MV-4-11 (cell line): ENCODE results near the gene DUSP5.

Experiments used
- DNase-seq: peaks from one replicate; lab custom pipeline; 2025; lab: John Stamatoyannopoulos, UW

The DUSP5 gene

DNA sequence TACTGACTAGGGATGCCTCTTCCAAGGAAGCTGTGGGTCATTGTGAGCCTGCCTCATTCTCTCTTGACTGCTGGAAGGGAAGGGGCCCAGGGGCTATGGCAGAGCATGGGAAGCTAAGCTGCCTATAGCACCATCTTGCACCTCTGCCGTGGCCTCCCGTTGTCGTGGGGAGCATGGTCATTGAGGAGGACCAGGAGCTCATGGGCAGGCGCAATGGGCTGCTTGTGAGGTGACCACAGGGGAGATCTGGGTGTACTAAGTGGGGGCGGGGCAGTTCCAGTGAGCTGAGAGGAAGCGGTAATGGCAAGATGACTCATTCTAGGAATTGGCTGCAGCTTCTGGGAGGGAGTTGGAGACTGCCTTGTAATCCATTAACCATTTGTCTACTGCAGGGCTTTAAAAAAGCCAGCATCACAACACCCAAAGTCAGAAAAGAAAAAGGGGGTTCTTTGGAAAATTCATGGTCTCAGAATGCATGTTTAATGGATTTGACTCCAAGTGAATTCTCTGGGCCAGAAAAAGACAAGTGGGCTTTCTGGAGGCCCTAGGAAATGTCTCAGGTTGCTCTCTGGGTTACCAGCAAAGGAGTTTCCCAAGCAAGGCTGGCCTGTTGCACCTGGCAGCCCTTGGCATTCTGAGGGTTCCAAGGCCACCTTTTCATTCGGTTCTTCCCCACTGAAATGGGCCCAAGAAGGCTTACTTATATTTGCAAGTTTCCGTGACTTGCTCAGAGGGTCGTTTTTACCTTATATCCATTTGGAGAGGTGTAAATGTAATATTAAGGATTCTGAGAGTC, 3.6 kb downstream of the DUSP5 start:
- DNase-seq, result peak; percentile 91

DNA sequence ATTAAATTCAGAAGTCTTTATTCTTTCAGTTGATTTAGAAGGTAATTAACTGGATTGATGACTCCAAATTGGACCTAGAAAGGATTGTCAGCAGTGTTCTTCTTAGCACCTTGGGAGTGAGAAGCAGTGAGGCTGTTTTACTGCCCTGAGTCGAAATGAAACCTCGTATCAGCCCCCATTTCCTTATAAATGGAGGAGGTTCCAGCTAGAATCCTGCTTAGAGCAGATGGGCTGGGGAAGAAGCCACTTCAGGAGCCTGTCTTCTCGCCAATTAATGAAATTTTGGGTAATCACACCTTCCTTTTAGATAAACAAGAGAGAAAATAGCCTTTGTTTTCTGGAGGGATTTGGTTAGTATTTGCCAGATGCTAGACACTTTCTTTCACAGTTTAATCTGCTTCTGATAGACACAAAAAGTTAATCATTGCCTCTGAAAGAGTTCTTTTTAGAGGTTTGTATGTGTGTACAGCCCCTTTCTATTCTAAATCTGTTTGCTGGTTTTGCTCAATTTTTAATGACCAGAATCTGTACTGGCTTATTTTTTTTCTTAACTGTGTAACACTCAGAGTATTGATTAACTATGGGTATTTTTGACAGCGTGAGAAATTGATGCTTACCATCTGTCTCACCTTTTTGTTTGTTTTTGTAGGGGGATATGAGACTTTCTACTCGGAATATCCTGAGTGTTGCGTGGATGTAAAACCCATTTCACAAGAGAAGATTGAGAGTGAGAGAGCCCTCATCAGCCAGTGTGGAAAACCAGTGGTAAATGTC, 4.6 kb downstream of the DUSP5 start:
- DNase-seq, result no peak

DNA sequence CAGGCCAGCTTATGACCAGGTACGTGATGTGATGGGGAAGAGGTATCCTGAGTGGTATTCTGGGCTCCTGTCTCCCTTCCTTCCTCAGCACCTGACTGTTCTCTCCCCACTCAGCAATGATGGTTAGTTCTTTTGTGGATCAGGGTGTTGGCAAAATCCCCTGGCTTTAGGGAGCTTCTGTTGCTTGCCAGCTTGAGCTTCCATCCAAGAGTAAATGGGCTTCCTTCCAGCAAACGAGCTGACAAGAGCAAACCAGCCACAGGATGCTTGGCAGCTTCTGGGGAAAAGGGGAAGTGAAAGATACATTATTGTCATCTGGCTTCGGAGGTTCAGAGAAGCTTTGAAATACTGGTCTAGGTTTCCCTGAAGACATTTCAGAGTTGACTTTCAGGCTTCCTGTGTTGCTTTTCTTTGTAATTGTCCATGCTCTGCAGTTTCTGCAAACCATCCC, 5.2 kb downstream of the DUSP5 start:
- DNase-seq, result peak; percentile 97

DNA sequence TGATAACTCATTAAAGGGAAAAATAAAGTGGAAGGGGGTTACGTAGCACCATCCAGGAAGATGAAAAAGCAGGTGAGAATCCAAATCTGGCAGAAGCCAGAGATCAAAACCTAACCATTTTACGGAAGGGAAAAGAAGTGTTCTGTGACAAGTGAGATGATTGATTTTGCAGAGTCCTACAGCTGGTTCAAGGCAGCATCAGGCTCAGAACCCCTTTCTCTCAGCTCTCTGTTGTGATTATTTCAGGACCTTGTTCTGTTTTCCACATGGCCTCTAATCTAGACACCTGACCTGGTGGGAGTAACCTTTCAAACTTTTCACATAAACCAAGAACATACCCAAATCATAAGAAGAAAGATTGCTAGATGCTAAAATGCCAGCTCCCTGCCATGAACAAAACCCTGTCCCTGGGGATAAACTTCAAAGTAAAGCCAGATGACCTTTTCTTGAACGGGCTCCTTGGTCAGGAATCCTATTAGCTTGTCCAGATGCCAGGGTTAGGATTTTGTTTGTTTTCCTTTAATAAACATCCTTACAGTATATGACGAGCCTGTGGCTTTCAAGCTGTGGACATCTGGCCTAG, 5.9 kb downstream of the DUSP5 start:
- no peak for DNase-seq

DNA sequence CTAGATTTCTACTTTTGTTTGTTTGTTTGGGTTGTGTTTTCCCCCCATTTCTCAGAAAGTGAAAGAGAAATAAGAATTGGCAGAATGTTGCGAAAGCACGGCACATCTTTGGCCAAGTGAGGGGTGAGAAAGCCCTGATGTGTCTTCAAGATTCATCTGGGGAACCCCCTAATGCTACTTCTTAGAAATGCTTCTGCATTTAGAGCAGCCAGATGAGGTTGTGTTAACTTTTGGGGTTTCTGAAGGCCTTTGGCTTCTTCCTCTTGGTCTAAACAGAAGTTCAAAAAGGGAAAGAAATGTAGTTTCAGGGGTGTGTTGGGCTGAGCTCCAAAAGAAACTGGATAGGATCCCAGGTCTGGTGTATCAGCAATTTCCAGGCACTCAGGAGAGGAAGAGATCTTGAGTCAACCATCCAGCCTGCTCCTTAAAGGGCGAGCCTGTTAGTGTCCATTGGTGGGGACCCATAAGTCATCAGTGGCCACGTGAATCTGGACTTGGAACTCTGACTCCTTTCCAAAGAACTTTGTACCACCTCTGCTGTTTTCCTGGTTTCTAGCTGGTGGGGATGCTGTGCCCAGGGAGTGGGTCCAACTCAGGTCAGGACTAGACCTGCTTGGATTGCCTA, 6.5 kb downstream of the DUSP5 start:
- peak; percentile 99 for DNase-seq

DNA sequence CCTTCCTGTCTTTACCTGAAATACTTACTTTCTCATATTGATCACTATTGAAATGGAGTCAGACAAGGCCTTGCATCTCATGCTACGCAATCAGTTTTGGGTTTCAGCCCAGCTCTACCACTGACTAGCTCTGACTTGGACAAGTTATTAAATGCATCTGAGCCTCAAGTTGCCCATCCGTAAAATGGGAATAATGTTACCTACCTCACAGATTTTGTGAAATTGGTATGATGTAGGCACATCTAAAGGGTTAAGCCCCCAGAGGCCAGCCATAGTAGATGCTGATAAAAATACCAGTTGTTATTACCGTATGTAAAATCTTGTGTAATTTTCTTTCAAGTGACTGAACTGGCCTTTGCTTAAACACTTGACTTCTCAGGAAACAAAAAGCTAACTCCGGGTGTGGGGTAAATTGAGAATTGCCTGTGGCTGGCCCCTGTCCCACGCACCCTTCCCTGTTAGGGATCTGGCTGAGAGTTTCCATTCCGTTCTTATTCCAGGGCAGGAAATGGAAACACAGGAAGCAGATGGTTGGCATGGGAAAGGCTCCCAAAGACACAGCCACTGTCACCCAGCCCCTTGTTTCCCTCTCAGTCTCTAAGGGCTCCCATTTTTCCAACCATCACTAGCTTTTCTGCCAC, 7.5 kb downstream of the DUSP5 start:
- DNase-seq, result no peak

DNA sequence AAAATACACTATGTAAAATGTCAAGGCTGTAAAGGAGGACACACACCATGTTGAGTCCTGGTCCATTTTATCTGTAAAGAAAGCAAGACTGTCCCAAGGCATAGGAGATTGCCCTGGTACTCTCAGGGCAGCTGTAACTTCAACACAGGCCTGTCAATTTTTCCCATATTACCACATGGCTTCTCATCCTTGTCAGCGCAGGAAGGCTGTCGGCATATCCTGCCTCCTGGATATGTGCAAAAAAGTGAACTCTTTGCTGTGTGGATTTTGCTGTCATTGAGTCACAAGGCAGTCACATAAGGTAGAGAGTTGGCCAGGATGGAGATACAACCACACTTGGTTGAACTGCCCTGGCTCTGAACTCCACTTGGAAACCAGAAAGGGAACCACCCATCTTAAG, 8.7 kb downstream of the DUSP5 start:
- no peak for DNase-seq

DNA sequence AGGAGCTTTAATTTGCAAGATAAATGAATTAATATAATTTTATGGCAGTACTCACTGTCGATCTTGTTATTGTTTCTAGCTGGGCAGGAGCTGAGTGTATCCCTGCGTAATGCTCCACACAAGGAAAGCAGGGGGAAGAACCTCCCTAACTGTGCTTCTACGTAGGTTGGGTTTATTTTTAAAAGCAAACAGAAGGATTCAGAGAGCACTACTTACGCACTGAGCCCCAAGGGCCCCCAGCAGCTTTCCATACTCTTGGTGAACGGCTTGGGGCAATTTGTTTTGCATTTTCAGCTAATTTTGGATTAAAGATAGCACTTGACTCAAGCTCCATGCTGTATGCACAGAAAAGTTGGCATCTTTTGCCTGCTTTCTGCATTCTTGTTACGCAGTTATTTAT, 9.6 kb downstream of the DUSP5 start:
- DNase-seq, result no peak

DNA sequence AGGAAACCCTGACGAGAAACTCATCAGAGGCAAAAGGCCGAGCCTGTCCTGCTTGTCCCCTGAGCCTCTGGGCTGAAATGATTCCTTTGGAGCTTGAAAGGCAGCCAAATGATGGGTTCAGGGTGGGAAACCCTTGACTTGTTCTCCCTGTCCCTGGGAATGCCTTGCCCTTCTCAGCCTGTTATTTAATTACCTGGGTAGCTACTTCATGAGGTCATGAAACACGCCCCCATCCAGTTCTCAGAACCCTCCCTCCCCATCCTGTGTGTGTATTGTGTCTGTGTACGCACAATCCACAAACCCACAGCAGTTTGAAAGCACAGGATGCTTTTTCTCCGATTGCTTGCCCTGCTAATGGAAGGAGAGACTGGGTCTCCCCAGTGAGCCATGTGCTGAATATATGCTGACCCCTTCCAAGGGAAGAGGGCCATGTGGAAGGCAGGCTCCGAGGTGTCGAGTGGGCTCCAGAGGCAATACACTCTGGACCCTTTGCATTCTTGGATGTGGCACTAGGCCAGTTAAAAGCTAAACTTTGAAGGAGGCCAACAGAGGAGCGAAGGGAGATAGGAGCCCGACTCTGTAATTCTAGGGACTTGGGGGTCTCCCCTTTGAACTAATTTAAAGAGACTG, 10.6 kb downstream of the DUSP5 start:
- no peak for DNase-seq

DNA sequence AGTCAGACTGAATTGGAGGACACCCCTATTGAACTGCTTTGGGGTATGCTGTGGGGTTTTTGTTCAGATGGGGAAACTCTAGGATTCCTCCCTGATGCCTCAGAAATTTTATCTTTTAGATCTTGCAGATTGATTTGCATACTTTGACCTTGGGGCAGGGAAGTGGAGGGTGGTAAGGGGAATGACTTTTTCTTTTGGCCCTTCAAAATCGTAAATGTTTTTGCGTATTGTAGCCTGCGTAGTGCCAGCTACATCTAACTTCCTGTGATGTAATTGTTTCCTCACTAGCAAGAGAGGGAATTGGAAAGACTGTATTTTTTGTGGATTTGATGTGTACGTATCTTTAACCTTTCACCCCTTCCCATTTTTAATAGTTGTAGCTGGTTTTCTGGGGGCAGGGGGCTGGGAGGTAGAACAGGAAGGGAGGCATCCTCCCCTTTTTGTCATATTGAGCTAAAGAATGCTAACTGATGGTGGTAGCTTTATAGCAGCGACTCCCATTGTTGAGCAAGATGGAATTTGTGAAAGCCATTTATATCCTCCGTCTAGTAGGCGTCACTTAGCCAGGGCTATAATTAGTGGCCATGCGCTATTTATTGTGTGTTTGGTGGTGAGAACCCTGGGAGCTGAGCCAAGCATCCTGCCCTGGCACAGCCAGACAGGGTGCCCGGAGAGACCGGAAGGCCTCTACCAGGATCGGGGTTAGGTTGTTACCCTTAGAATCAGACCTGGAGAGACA, 11.3 kb downstream of the DUSP5 start:
- peak; percentile 50 for DNase-seq

DNA sequence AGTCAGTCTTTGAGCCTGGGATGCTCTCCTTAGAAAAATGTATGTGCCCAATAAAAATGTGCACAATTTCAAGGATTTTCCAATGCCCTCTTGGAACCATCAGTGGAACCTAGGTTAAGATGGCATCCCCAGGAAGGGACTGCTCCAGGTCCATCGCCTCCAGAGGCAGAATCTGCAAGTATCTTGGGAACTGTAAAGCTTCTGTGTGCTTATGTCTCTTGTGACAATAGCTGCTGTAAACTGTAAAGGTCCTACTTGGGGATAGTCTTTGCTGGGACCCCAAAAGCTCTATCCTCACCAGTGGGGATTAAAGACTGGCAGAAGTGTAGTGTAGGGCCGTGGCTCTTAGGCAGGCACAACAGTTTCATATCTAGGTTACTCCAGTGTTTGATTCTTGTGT, 11.9 kb downstream of the DUSP5 start:
- no peak for DNase-seq

DNA sequence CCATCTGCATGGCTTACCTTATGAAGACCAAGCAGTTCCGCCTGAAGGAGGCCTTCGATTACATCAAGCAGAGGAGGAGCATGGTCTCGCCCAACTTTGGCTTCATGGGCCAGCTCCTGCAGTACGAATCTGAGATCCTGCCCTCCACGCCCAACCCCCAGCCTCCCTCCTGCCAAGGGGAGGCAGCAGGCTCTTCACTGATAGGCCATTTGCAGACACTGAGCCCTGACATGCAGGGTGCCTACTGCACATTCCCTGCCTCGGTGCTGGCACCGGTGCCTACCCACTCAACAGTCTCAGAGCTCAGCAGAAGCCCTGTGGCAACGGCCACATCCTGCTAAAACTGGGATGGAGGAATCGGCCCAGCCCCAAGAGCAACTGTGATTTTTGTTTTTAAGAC, 12.4 kb downstream of the DUSP5 start:
- no peak for DNase-seq

DNA sequence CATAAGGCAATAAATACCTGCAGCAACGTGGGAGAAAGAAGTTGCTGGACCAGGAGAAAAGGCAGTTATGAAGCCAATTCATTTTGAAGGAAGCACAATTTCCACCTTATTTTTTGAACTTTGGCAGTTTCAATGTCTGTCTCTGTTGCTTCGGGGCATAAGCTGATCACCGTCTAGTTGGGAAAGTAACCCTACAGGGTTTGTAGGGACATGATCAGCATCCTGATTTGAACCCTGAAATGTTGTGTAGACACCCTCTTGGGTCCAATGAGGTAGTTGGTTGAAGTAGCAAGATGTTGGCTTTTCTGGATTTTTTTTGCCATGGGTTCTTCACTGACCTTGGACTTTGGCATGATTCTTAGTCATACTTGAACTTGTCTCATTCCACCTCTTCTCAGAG, 13.0 kb downstream of the DUSP5 start:
- DNase-seq, result no peak

DNA sequence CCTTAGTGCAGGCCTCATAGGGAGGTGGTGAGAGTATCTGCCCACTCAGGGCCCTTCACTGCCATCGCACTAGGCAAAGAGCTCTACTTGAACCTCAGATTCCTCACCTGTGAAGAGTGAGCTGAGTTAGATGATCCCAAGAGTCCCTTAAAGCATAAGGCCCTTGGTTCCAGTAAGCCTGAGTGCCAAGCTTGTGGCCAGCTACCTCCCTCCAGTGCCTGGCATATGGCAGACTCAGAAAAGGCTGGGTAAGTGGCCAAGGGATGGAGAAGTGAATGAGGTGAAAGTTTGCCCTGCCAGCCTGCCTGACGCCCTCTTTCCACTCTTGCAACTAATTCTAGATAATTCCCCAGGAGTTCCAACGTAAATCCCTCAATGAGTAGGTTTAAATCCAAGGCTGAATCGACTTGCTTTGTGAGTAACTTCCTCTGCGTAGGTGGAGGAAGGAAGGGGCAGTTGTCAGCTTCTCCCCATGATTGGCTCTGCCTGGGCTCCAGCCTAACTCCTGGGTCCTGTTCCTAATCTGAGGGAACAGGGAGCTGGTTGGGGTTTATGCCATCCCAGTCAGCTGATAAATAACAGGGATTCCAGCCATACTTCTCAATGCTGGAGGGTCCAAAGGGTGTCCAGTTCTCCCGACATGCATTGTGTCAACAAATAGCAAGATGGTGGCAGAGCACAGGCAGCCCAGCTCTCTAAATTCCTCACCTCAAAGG, 14.2 kb downstream of the DUSP5 start:
- DNase-seq, result no peak

DNA sequence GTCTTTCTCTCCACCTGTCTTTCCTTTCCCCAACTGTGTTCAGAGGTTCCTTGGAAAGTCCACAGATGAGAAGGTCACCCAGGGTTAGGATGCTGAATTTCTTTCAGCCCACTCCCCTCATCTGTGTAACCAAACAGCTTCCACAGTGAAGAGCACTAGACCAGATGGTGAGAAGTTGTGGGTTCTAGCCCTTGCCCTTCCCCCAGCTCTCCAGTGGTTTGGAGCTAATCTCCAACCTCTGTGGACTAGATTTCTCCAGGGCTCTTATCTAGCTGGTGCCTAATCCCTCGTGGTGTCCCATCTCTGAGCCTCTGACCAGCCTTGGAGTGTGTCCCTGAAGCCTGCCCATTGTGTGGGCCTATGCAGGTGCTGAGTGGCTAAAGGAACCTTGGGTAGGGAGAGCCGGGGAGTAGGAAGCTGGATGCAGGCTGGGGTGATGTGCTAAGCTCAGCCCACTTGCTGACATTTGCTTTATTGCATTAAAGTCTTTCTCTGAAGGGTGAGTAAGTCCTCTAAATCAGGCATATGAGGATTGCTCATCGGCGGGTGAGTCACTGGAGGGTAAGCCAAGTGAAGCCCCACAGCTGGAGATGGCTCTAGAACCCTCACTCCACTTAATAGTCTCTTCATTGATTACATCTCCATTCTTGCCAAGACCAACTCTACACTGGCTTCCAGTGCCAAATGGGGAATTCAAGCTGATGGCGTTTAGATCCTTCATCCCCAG, 14.9 kb downstream of the DUSP5 start:
- DNase-seq, result peak; percentile 81

DNA sequence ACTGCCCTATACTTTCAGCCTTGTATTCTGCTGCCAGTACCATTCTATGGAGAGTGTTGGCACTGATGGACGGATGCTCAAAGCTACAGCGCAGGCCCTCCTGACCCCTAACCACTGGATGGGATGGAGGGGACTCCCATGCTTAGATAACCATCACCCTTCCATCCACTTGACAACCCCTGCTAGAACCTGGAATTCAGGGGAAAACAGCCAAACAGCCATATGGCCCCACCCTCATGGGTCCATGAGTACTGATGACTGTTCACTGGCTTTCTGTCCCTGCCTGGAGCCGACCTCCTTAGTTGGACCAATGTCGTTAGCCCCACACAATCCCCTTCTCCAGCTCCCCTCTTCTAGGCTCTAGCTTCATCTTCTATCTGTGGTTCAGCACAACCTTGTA, 16.2 kb downstream of the DUSP5 start:
- no peak for DNase-seq

DNA sequence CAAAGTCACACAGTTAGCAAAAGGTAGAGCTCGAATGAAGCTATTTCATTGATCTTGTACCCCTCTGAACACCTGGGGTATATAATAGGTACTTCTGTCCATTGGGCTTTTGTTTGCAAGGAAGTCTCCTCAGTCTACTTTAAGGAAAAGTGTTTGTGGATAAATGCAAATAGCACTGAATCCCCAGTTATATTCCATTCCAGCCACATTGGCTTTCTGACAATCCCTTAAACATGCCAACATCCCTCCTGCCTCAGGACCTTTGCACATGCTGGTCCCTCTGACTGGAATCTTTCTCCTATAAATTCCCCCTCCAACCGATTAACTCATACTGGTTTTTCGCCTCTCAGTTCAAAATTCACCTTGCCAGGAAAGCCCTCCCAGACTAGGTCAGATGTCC, 17.1 kb downstream of the DUSP5 start:
- no peak for DNase-seq

DNA sequence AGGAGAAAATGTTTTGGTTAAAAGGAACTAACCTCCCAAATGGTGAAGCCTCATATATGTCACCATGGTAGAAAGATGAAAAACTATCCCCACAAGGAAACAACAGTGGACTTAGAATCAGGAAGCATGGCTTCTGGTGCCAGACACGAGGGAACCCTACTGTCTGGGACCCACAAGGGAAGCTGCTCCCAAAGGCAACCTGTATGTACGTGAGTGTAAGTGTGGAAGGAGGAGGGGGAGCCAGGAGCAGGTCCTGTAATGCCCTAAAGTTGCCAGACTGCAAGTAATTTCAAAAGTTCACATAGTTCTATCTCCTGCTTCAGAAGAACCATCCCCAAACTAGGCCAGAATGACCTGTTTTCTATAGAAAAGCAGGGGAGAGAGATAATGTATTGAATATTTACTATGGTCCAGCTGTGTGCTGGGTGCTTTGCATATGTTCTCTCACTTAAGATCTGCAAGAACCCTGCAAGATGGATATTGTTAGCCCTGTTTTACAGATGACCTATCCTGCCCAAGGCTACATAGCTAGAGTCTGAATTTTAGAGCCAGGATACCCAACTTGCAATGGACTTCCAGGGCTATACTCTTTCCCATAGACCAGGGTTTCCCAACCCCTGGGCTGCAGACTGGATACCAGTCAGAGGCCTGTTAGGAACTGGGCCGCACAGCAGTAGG, 19.2 kb downstream of the DUSP5 start:
- no peak for DNase-seq

DNA sequence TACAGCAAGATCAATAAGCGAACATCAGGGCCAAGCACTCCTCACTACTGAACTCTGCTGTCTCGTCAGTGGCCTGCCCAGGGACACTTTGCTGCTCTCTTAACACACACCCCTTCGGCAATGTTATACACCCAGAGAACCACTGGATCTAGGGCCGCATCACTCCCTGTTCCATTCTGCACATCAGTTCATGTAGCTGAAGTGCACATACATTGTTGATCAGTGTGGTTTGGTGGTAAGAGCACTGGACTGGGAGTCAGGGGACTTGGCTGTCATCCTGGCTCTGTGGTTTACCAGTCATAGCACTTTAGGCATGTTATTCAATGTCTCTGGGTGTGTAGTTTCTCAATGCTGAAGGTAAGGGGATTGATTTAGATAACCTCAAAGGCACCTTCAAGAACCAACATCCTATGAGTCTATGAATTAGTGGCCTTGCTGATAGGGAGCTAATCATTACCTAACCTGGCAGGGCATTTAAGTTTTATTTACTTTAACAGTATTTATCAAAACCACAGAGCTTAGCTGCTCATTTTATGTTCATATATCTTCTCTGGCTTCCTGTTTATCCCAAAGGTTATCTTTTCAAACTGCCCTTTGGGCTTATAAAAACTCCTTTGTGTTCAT, 24.8 kb downstream of the DUSP5 start:
- peak; percentile 38 for DNase-seq
